Neuron (in vitro differentiated cells): ENCODE data around the gene TMEM154.
"Not testable (repeated sequence)": the region's sequence is repeated elsewhere in the genome, so short reads cannot be mapped to it uniquely, and the experiment has no call there.

Source experiments
- H2AFZ ChIP-seq: one replicate; pipeline ENCODE4 v1.6.1; 2013; ENCODE audit warnings: low read depth, mild to moderate bottlenecking, inconsistent platforms, low read length, moderate library complexity
- H3K27me3 ChIP-seq: one replicate; pipeline ENCODE4 v1.6.1; 2013; ENCODE audit warnings: low read length; ENCODE audit not compliant: insufficient read depth
- H3K36me3 ChIP-seq: one replicate; pipeline ENCODE4 v1.6.1; 2013; ENCODE audit warnings: low read length; ENCODE audit not compliant: insufficient read depth
- H3K4me1 ChIP-seq: one replicate; pipeline ENCODE4 v1.6.1; 2013; ENCODE audit warnings: low read length; ENCODE audit not compliant: insufficient read depth
- H3K4me3 ChIP-seq: 2 replicates; pipeline ENCODE4 v1.5.1; 2013; ENCODE audit warnings: mild to moderate bottlenecking, low read length, moderate library complexity
- H3K9me3 ChIP-seq: one replicate; pipeline ENCODE4 v1.6.1; 2013; ENCODE audit warnings: low read length

TMEM154 gene

GRCh38 chr4:152672206-152673092 is 7.3 kb downstream of the TMEM154 start:
- Histone ChIP-seq H3K36me3 (no peaks in the 10 kb centered on the region), H3K27me3 (peaks cover 7% of the 10 kb centered on the region), H3K4me1 (no peaks in the 10 kb centered on the region), H2AFZ (no peak overlapping the region), H3K4me3 (no peak overlapping the region), H3K9me3 (no peaks in the 10 kb centered on the region)

GRCh38 chr4:152668338-152668964 is 11.3 kb downstream of the TMEM154 start:
- no peaks in the 10 kb centered on the region for H3K36me3 ChIP-seq
- no peaks in the 10 kb centered on the region for H3K9me3 ChIP-seq
- no peak overlapping the region for H3K4me3 ChIP-seq
- H3K27me3 ChIP-seq = no peaks in the 10 kb centered on the region
- H3K4me1 ChIP-seq = no peaks in the 10 kb centered on the region
- H2AFZ ChIP-seq = no peak overlapping the region

GRCh38 chr4:152667781-152668180 is 12.0 kb downstream of the TMEM154 start:
- Histone ChIP-seq H3K9me3 (no peaks in the 10 kb centered on the region), H3K4me3 (no peak overlapping the region), H3K36me3 (no peaks in the 10 kb centered on the region), H3K27me3 (no peaks in the 10 kb centered on the region), H2AFZ (no peak overlapping the region), H3K4me1 (no peaks in the 10 kb centered on the region)

- H2AFZ ChIP-seq = no peak overlapping the region
- H3K9me3 ChIP-seq = no peaks in the 10 kb centered on the region
- no peaks in the 10 kb centered on the region for H3K4me1 ChIP-seq
- H3K4me3 ChIP-seq = no peak overlapping the region
- H3K36me3 ChIP-seq = no peaks in the 10 kb centered on the region
- no peaks in the 10 kb centered on the region for H3K27me3 ChIP-seq
These were observed 12.9 kb downstream of the TMEM154 start for GRCh38 chr4:152666946-152667345.

GRCh38 chr4:152665691-152666395 is 14.0 kb downstream of the TMEM154 start:
- no peak overlapping the region for H2AFZ ChIP-seq
- H3K4me1 ChIP-seq = no peaks in the 10 kb centered on the region
- no peak overlapping the region for H3K4me3 ChIP-seq
- no peaks in the 10 kb centered on the region for H3K9me3 ChIP-seq
- H3K27me3 ChIP-seq = no peaks in the 10 kb centered on the region
- no peaks in the 10 kb centered on the region for H3K36me3 ChIP-seq

GRCh38 chr4:152664067-152664378 is 15.8 kb downstream of the TMEM154 start:
- not testable (repeated sequence) for H2AFZ ChIP-seq, H3K9me3 ChIP-seq, H3K36me3 ChIP-seq, H3K4me3 ChIP-seq, H3K4me1 ChIP-seq, H3K27me3 ChIP-seq

- Histone ChIP-seq H3K36me3 (no peaks in the 10 kb centered on the region), H3K27me3 (no peaks in the 10 kb centered on the region), H3K4me1 (no peaks in the 10 kb centered on the region), H3K4me3 (no peak overlapping the region), H2AFZ (no peak overlapping the region), H3K9me3 (no peaks in the 10 kb centered on the region)
These were observed 16.4 kb downstream of the TMEM154 start for GRCh38 chr4:152663203-152664066.

- Histone ChIP-seq H3K4me3 (no peak overlapping the region), H3K36me3 (no peaks in the 10 kb centered on the region), H3K9me3 (no peaks in the 10 kb centered on the region), H2AFZ (no peak overlapping the region), H3K4me1 (no peaks in the 10 kb centered on the region), H3K27me3 (no peaks in the 10 kb centered on the region)
These were observed 18.1 kb downstream of the TMEM154 start for GRCh38 chr4:152661649-152662048.

- no peaks in the 10 kb centered on the region for H3K27me3 ChIP-seq
- H3K36me3 ChIP-seq = no peaks in the 10 kb centered on the region
- no peak overlapping the region for H2AFZ ChIP-seq
- no peaks in the 10 kb centered on the region for H3K4me1 ChIP-seq
- H3K9me3 ChIP-seq = peaks cover 2% of the 10 kb centered on the region
- H3K4me3 ChIP-seq = no peak overlapping the region
These were observed 19.3 kb downstream of the TMEM154 start for GRCh38 chr4:152660526-152660925.

GRCh38 chr4:152659806-152660205 is 20.0 kb downstream of the TMEM154 start:
- H3K4me3 ChIP-seq = no peak overlapping the region
- no peaks in the 10 kb centered on the region for H3K4me1 ChIP-seq
- H3K36me3 ChIP-seq = no peaks in the 10 kb centered on the region
- no peaks in the 10 kb centered on the region for H3K27me3 ChIP-seq
- peaks cover 2% of the 10 kb centered on the region for H3K9me3 ChIP-seq
- H2AFZ ChIP-seq = no peak overlapping the region

- Histone ChIP-seq H3K4me3 (no peak overlapping the region), H3K27me3 (no peaks in the 10 kb centered on the region), H3K4me1 (no peaks in the 10 kb centered on the region), H2AFZ (no peak overlapping the region), H3K36me3 (no peaks in the 10 kb centered on the region), H3K9me3 (peaks cover 2% of the 10 kb centered on the region)
These were observed 22.1 kb downstream of the TMEM154 start for GRCh38 chr4:152657657-152658056.

- Histone ChIP-seq H2AFZ (no peak overlapping the region), H3K27me3 (no peaks in the 10 kb centered on the region), H3K4me3 (no peak overlapping the region), H3K4me1 (no peaks in the 10 kb centered on the region), H3K36me3 (no peaks in the 10 kb centered on the region), H3K9me3 (peaks cover 2% of the 10 kb centered on the region)
These were observed 24.3 kb downstream of the TMEM154 start for GRCh38 chr4:152655272-152656129.
